Esophagus squamous epithelium (tissue), 4 donors: ENCODE measurements around the gene BRD7.
"Not testable (repeated sequence)": the region's sequence is repeated elsewhere in the genome, so short reads cannot be mapped to it uniquely, and the experiment has no call there.

Experiments used
- POLR2A ChIP-seq, 4 donors: fragments of 450-650 bp; IDR thresholded peaks; one replicate each; pipeline ENCODE4 v1.6.1; 2017; ENCODE audit warnings: antibody characterized with exemption in 4 of 4, mild to moderate bottlenecking in 4 of 4, moderate library complexity in 3 of 4
- TF ChIP-seq, protein P1 (sequence below), 6 experiments: fragments of 450-650 bp in 4 of 6; fragments of 200-600 bp in 2 of 6; sonication (generic) in 2 of 6; IDR thresholded peaks; one replicate each; pipeline ENCODE4 v1.5.1; 2016 to 2019; ENCODE audit warnings: antibody characterized with exemption in 6 of 6, mild to moderate bottlenecking in 4 of 6, moderate library complexity in 4 of 6

DNA sequence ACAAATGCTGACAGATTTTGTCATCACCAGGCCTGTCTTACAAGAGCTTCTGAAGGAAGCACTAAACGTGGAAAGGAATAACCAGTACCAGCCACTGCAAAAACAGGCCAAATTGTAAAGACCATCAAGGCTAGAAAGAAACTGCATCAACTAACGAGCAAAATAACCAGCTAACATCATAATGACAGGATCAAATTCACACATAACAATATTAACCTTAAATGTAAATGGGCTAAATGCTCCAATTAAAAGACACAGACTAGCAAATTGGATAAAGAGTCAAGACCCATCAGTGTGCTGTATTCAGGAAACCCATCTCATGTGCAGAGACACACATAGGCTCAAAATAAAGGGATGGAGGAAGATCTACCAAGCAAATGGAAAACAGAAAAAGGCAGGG, 23.6 kb downstream of the BRD7 start:
- TF ChIP-seq POLR2A (IDR thresholded peaks at IDR 0.05), result not testable (repeated sequence)
- TF ChIP-seq, protein P1, sequence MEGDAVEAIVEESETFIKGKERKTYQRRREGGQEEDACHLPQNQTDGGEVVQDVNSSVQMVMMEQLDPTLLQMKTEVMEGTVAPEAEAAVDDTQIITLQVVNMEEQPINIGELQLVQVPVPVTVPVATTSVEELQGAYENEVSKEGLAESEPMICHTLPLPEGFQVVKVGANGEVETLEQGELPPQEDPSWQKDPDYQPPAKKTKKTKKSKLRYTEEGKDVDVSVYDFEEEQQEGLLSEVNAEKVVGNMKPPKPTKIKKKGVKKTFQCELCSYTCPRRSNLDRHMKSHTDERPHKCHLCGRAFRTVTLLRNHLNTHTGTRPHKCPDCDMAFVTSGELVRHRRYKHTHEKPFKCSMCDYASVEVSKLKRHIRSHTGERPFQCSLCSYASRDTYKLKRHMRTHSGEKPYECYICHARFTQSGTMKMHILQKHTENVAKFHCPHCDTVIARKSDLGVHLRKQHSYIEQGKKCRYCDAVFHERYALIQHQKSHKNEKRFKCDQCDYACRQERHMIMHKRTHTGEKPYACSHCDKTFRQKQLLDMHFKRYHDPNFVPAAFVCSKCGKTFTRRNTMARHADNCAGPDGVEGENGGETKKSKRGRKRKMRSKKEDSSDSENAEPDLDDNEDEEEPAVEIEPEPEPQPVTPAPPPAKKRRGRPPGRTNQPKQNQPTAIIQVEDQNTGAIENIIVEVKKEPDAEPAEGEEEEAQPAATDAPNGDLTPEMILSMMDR (IDR thresholded peaks at IDR 0.05), result not testable (repeated sequence)
